K562 (cell line): ENCODE data around the gene KDM4C.

Experiments
- BACH1 ChIP-seq: fragments of 200-800 bp; sonication (Bioruptor generic); IDR thresholded peaks from 2 replicates; pipeline ENCODE4 v1.6.1; 2016; ENCODE audit warnings: missing genetic modification characterization, missing compliant biosample characterization
- ZNF518B ChIP-seq: fragments of 250-450 bp; sonication (Bioruptor Pico); IDR thresholded peaks from 2 replicates; pipeline ENCODE4 v1.5.0; 2021; ENCODE audit warnings: mild to moderate bottlenecking, moderate library complexity

GRCh38 chr9:7154003-7154619, 396.3 kb downstream of the KDM4C start:
- no peak for TF ChIP-seq BACH1
- no peak for TF ChIP-seq ZNF518B (CRISPR knock-in tag)
